ENCODE measurements around the gene TOP2B.

The TOP2B gene

GRCh38 chr3:25575001-25575400 lies 89.7 kb downstream of the TOP2B start:
- H3K4me3 ChIP-seq (ENCODE audit: low read depth, low read length), result no peak overlapping the region
- DNase-seq, result no peak
- H3K4me2 ChIP-seq (ENCODE audit: low read length), result no peak overlapping the region
- H4K8ac ChIP-seq (ENCODE audit: low read depth, low read length), result no peak overlapping the region
- no peaks in the 10 kb centered on the region for H3K27me3 ChIP-seq (ENCODE audit: insufficient read depth, low read length)
- H2BK12ac ChIP-seq (ENCODE audit: low read length), result no peak overlapping the region
- no peak overlapping the region for H3K4ac ChIP-seq (ENCODE audit: low read depth, low read length)
- H4K12ac ChIP-seq (ENCODE audit: low read depth, low read length), result no peak overlapping the region
- H3K79me1 ChIP-seq (ENCODE audit: low read length), result no peaks in the 10 kb centered on the region
- no peak overlapping the region for H3K23ac ChIP-seq (ENCODE audit: low read length)
- no peak overlapping the region for H2BK120ac ChIP-seq (ENCODE audit: insufficient read depth, low read length, poor library complexity)
- no peak overlapping the region for H3K18ac ChIP-seq (ENCODE audit: low read length)
- H3K9ac ChIP-seq (ENCODE audit: low read length), result no peak overlapping the region
- no peak overlapping the region for H2AFZ ChIP-seq (ENCODE audit: insufficient read depth, low read length, poor library complexity)
- no peak overlapping the region for H3K14ac ChIP-seq (ENCODE audit: low read length)
- no peaks in the 10 kb centered on the region for H3K79me2 ChIP-seq (ENCODE audit: control insufficient read depth, insufficient read depth, low read length, poor library complexity)
- no CpG with 5 or more reads among the region's 12 CpGs for WGBS (ENCODE audit: extremely low coverage, insufficient coverage, insufficient read length)
- H2BK5ac ChIP-seq (ENCODE audit: low read depth, low read length, poor library complexity), result no peak overlapping the region
- no peak overlapping the region for H4K91ac ChIP-seq (ENCODE audit: low read depth, low read length)
- peaks cover 0 to 9% of the 10 kb centered on the region in 2 experiments for H3K4me1 ChIP-seq (ENCODE audit: control insufficient read depth in 1 of 2, insufficient read depth in 2 of 2, low read length in 2 of 2)
- H3K9me3 ChIP-seq (ENCODE audit: insufficient read depth, low read depth, low read length), result no peaks in the 10 kb centered on the region
- peaks cover 6 to 7% of the 10 kb centered on the region in 2 experiments for H3K36me3 ChIP-seq (ENCODE audit: control insufficient read depth in 1 of 2, insufficient read depth in 2 of 2, low read length in 2 of 2)
- H2AK5ac ChIP-seq (ENCODE audit: low read length), result no peak overlapping the region
- H3K27ac ChIP-seq (ENCODE audit: low read depth, low read length), result no peak overlapping the region

- WGBS (ENCODE audit: extremely low coverage, insufficient coverage, insufficient read length), result no CpG with 5 or more reads among the region's 16 CpGs
Measured at GRCh38 chr3:25574172-25574765, 90.4 kb downstream of the TOP2B start.

GRCh38 chr3:25573386-25574171 lies 91.1 kb downstream of the TOP2B start:
- H3K9me3 ChIP-seq (ENCODE audit: insufficient read depth, low read depth, low read length), result no peaks in the 10 kb centered on the region
- H3K4me2 ChIP-seq (ENCODE audit: low read length), result no peak overlapping the region
- peaks cover 7 to 9% of the 10 kb centered on the region in 2 experiments for H3K36me3 ChIP-seq (ENCODE audit: control insufficient read depth in 1 of 2, insufficient read depth in 2 of 2, low read length in 2 of 2)
- H3K27ac ChIP-seq (ENCODE audit: low read depth, low read length), result no peak overlapping the region
- H2AFZ ChIP-seq (ENCODE audit: insufficient read depth, low read length, poor library complexity), result no peak overlapping the region
- H4K8ac ChIP-seq (ENCODE audit: low read depth, low read length), result no peak overlapping the region
- no peak overlapping the region for H4K91ac ChIP-seq (ENCODE audit: low read depth, low read length)
- no peak overlapping the region for H3K23ac ChIP-seq (ENCODE audit: low read length)
- H3K79me2 ChIP-seq (ENCODE audit: control insufficient read depth, insufficient read depth, low read length, poor library complexity), result no peaks in the 10 kb centered on the region
- WGBS (ENCODE audit: extremely low coverage, insufficient coverage, insufficient read length), result no CpG with 5 or more reads among the region's 19 CpGs
- no peak overlapping the region for H3K4me3 ChIP-seq (ENCODE audit: low read depth, low read length)
- H3K79me1 ChIP-seq (ENCODE audit: low read length), result no peaks in the 10 kb centered on the region
- no peak overlapping the region for H2BK120ac ChIP-seq (ENCODE audit: insufficient read depth, low read length, poor library complexity)
- no peaks in the 10 kb centered on the region for H3K27me3 ChIP-seq (ENCODE audit: insufficient read depth, low read length)
- H2BK5ac ChIP-seq (ENCODE audit: low read depth, low read length, poor library complexity), result no peak overlapping the region
- no peak overlapping the region for H4K12ac ChIP-seq (ENCODE audit: low read depth, low read length)
- H2AK5ac ChIP-seq (ENCODE audit: low read length), result no peak overlapping the region
- H3K18ac ChIP-seq (ENCODE audit: low read length), result no peak overlapping the region
- DNase-seq, result no peak
- H3K9ac ChIP-seq (ENCODE audit: low read length), result no peak overlapping the region
- no peak overlapping the region for H3K4ac ChIP-seq (ENCODE audit: low read depth, low read length)
- no peak overlapping the region for H2BK12ac ChIP-seq (ENCODE audit: low read length)
- H3K4me1 ChIP-seq (ENCODE audit: control insufficient read depth in 1 of 2, insufficient read depth in 2 of 2, low read length in 2 of 2), result peaks cover 0 to 9% of the 10 kb centered on the region in 2 experiments
- no peak overlapping the region for H3K14ac ChIP-seq (ENCODE audit: low read length)

More at GRCh38 chr3:25574172-25574765, 90.4 kb downstream of the TOP2B start:
- H3K14ac ChIP-seq (ENCODE audit: low read length), result no peak overlapping the region
- H3K18ac ChIP-seq (ENCODE audit: low read length), result no peak overlapping the region
- peaks cover 0 to 9% of the 10 kb centered on the region in 2 experiments for H3K4me1 ChIP-seq (ENCODE audit: control insufficient read depth in 1 of 2, insufficient read depth in 2 of 2, low read length in 2 of 2)
- H2AK5ac ChIP-seq (ENCODE audit: low read length), result no peak overlapping the region
- H4K12ac ChIP-seq (ENCODE audit: low read depth, low read length), result no peak overlapping the region
- H3K9me3 ChIP-seq (ENCODE audit: insufficient read depth, low read depth, low read length), result no peaks in the 10 kb centered on the region
- H4K8ac ChIP-seq (ENCODE audit: low read depth, low read length), result no peak overlapping the region
- H3K27ac ChIP-seq (ENCODE audit: low read depth, low read length), result no peak overlapping the region
- no peak overlapping the region for H3K4ac ChIP-seq (ENCODE audit: low read depth, low read length)
- H4K91ac ChIP-seq (ENCODE audit: low read depth, low read length), result no peak overlapping the region
- no peak overlapping the region for H3K23ac ChIP-seq (ENCODE audit: low read length)
- H3K4me3 ChIP-seq (ENCODE audit: low read depth, low read length), result no peak overlapping the region
- H3K36me3 ChIP-seq (ENCODE audit: control insufficient read depth in 1 of 2, insufficient read depth in 2 of 2, low read length in 2 of 2), result peaks cover 7 to 9% of the 10 kb centered on the region in 2 experiments
- H3K79me2 ChIP-seq (ENCODE audit: control insufficient read depth, insufficient read depth, low read length, poor library complexity), result no peaks in the 10 kb centered on the region
- H3K9ac ChIP-seq (ENCODE audit: low read length), result no peak overlapping the region
- DNase-seq, result no peak
- H3K79me1 ChIP-seq (ENCODE audit: low read length), result no peaks in the 10 kb centered on the region
- no peak overlapping the region for H2AFZ ChIP-seq (ENCODE audit: insufficient read depth, low read length, poor library complexity)
- no peak overlapping the region for H2BK5ac ChIP-seq (ENCODE audit: low read depth, low read length, poor library complexity)
- no peak overlapping the region for H2BK12ac ChIP-seq (ENCODE audit: low read length)
- no peaks in the 10 kb centered on the region for H3K27me3 ChIP-seq (ENCODE audit: insufficient read depth, low read length)
- no peak overlapping the region for H3K4me2 ChIP-seq (ENCODE audit: low read length)
- no peak overlapping the region for H2BK120ac ChIP-seq (ENCODE audit: insufficient read depth, low read length, poor library complexity)

GRCh38 chr3:25572919-25573385 lies 91.8 kb downstream of the TOP2B start:
- Histone ChIP-seq H4K12ac (ENCODE audit: low read depth, low read length) (no peak overlapping the region), H4K8ac (ENCODE audit: low read depth, low read length) (no peak overlapping the region), H2AK5ac (ENCODE audit: low read length) (no peak overlapping the region), H3K9ac (ENCODE audit: low read length) (no peak overlapping the region), H2BK12ac (ENCODE audit: low read length) (no peak overlapping the region), H3K23ac (ENCODE audit: low read length) (no peak overlapping the region), H3K79me2 (ENCODE audit: control insufficient read depth, insufficient read depth, low read length, poor library complexity) (no peaks in the 10 kb centered on the region), H3K4me3 (ENCODE audit: low read depth, low read length) (no peak overlapping the region), H2AFZ (ENCODE audit: insufficient read depth, low read length, poor library complexity) (no peak overlapping the region), H3K79me1 (ENCODE audit: low read length) (no peaks in the 10 kb centered on the region), H3K36me3 (ENCODE audit: control insufficient read depth in 1 of 2, insufficient read depth in 2 of 2, low read length in 2 of 2) (peaks cover 7 to 9% of the 10 kb centered on the region in 2 experiments), H4K91ac (ENCODE audit: low read depth, low read length) (no peak overlapping the region), H2BK120ac (ENCODE audit: insufficient read depth, low read length, poor library complexity) (no peak overlapping the region), H3K18ac (ENCODE audit: low read length) (no peak overlapping the region), H3K4ac (ENCODE audit: low read depth, low read length) (no peak overlapping the region), H3K4me1 (ENCODE audit: control insufficient read depth in 1 of 2, insufficient read depth in 2 of 2, low read length in 2 of 2) (peaks cover 0 to 9% of the 10 kb centered on the region in 2 experiments), H3K27ac (ENCODE audit: low read depth, low read length) (no peak overlapping the region), H3K9me3 (ENCODE audit: insufficient read depth, low read depth, low read length) (no peaks in the 10 kb centered on the region), H3K27me3 (ENCODE audit: insufficient read depth, low read length) (no peaks in the 10 kb centered on the region), H3K14ac (ENCODE audit: low read length) (no peak overlapping the region), H2BK5ac (ENCODE audit: low read depth, low read length, poor library complexity) (no peak overlapping the region), H3K4me2 (ENCODE audit: low read length) (no peak overlapping the region)
- no CpG with 5 or more reads among the region's 14 CpGs for WGBS (ENCODE audit: extremely low coverage, insufficient coverage, insufficient read length)
- peak in 1 of 2 donors; percentile 11 for DNase-seq

All from trophoblast cell (in vitro differentiated cells and primary cell).